K562 (cell line): ENCODE measurements around the gene KCNQ2. TPM values are rescaled to one million over a fixed set of nuclear protein-coding genes. Genes with fewer than 3 reads are reported as not detected.
A peak's percentile ranks its signal among the peaks of the same experiment; 100 is the strongest.

Experiments used
- ATAC-seq: fragments of 200-7000 bp; cut with Tn5 transposase; 3 replicates; pipeline ENCODE4 v1.9.1; 2020; ENCODE audit warnings: moderate library complexity
- BruUV-seq: library from RNA; stranded (reverse); fragments of 400-500 nt; replicated peaks from 2 replicates; lab custom pipeline; 2021; lab: Mats Ljungman, UMichigan
- CTCF ChIA-PET: fragments of 300-600 bp; formaldehyde crosslinking; extraction: SDS; loops from one replicate; lab custom pipeline; 2021; ENCODE audit warnings: low intra/inter-chr PET ratio; lab: Yijun Ruan, JAX
- POLR2A ChIA-PET: fragments of 300-600, 350-650 bp; sonication (Branson Sonifier 250); formaldehyde crosslinking; extraction: SDS; loops from one replicate; lab custom pipeline; 2021; ENCODE audit warnings: antibody characterized with exemption, inconsistent platforms; lab: Yijun Ruan, JAX
- DNase-seq, 4 experiments: peaks; one replicate each; pipeline versions ENCODE4 v3.0.0 to v3.0.0-alpha.2; 2011 to 2018; ENCODE audit warnings: low spot score in 3 of 4, mixed read lengths in 3 of 4; ENCODE audit errors: extremely low read depth in 1 of 4
- FAIRE-seq: peaks from 2 replicates; lab custom pipeline; 2011; peaks lifted over from hg19 to GRCh38; lab: Jason Lieb, UNC
- H2AFZ ChIP-seq: 2 replicates; pipeline ENCODE4 v1.6.0; 2011; ENCODE audit warnings: low read depth, low read length, control low read depth, inconsistent platforms
- H3K27ac ChIP-seq: fragments of 200-600 bp; 3 replicates; pipeline ENCODE4 v1.8.0; 2011; ENCODE audit warnings: low read depth, mild to moderate bottlenecking, control low read depth, inconsistent platforms, low read length, moderate library complexity, mixed read lengths; ENCODE audit errors: extremely low read depth
- H3K27me3 ChIP-seq, 2 experiments: fragments of 300-600 bp in 1 of 2; 2 replicates in 1 of 2; 3 replicates in 1 of 2; pipeline versions ENCODE4 v1.6.0 to v1.8.0; 2011; ENCODE audit warnings: inconsistent platforms in 2 of 2, low read length in 2 of 2, mild to moderate bottlenecking in 1 of 2, mixed read lengths in 1 of 2, moderate library complexity in 1 of 2; ENCODE audit not compliant: control insufficient read depth in 2 of 2, insufficient read depth in 2 of 2
- H3K36me3 ChIP-seq: fragments of 300-600 bp; 3 replicates; pipeline ENCODE4 v1.8.0; 2011; ENCODE audit warnings: mild to moderate bottlenecking, low read length, inconsistent platforms; ENCODE audit not compliant: control insufficient read depth, insufficient read depth
- H3K4me1 ChIP-seq, 2 experiments: fragments of 200-600 bp in 1 of 2; replicated peaks in 1 of 2; 2 replicates in 1 of 2; 3 replicates in 1 of 2; pipeline versions ENCODE4 v1.5.1 to v1.8.0; 2011; ENCODE audit warnings: inconsistent platforms in 2 of 2, low read length in 2 of 2, mild to moderate bottlenecking in 1 of 2, mixed read lengths in 1 of 2, moderate library complexity in 1 of 2; ENCODE audit not compliant: control insufficient read depth in 2 of 2, insufficient read depth in 2 of 2
- H3K4me2 ChIP-seq: 2 replicates; pipeline ENCODE4 v1.6.1; 2011; ENCODE audit warnings: low read length, control low read depth, inconsistent platforms, mixed read lengths; ENCODE audit not compliant: insufficient read depth
- H3K4me3 ChIP-seq: fragments of 200-600 bp; sonication (generic), shearing (Covaris generic); 2 replicates; pipeline ENCODE4 v1.5.1; 2016; ENCODE audit warnings: control low read depth, inconsistent platforms
- H3K79me2 ChIP-seq: fragments of 200-600 bp; 3 replicates; pipeline ENCODE4 v1.8.0; 2011; ENCODE audit warnings: low read length, inconsistent platforms; ENCODE audit not compliant: control insufficient read depth, insufficient read depth
- H3K9ac ChIP-seq, 2 experiments: 2 replicates each; pipeline versions ENCODE4 v1.6.0 to v1.6.1; 2011; ENCODE audit warnings: low read depth in 2 of 2, low read length in 2 of 2, control low read depth in 1 of 2, inconsistent platforms in 1 of 2, mild to moderate bottlenecking in 1 of 2, mixed read lengths in 1 of 2; ENCODE audit not compliant: insufficient read depth in 1 of 2
- H3K9me1 ChIP-seq: one replicate; pipeline ENCODE4 v1.6.0; 2011; ENCODE audit warnings: inconsistent platforms, mild to moderate bottlenecking, low read length, moderate library complexity; ENCODE audit not compliant: control insufficient read depth, insufficient read depth
- H3K9me3 ChIP-seq: replicated peaks from 2 replicates; pipeline ENCODE4 v1.5.1; 2011; ENCODE audit warnings: low read depth, low read length, inconsistent platforms; ENCODE audit not compliant: control insufficient read depth, insufficient read depth
- H4K20me1 ChIP-seq: replicated peaks from 2 replicates; pipeline ENCODE4 v1.6.1; 2011; ENCODE audit warnings: low read length, inconsistent platforms, mixed read lengths; ENCODE audit not compliant: control insufficient read depth, insufficient read depth
- CREM ChIP-seq: IDR thresholded peaks from 2 replicates; pipeline ENCODE4 v1.6.1; 2014; ENCODE audit warnings: antibody characterized with exemption, low read depth
- ETS2 ChIP-seq: IDR thresholded peaks from 2 replicates; pipeline ENCODE4 v1.6.1; 2016; ENCODE audit warnings: borderline replicate concordance, missing genetic modification characterization, mild to moderate bottlenecking, moderate library complexity, missing compliant biosample characterization; ENCODE audit not compliant: poor library complexity, severe bottlenecking
- ID3 ChIP-seq, 2 experiments: fragments of 250-450 bp in 1 of 2; fragments of 450-650 bp in 1 of 2; sonication (Bioruptor Pico) in 1 of 2; IDR thresholded peaks; 2 replicates each; pipeline versions ENCODE4 v1.6.1 to v1.8.0; 2016 to 2021; ENCODE audit warnings: mild to moderate bottlenecking in 2 of 2, moderate library complexity in 2 of 2, missing compliant biosample characterization in 1 of 2, missing genetic modification characterization in 1 of 2
- PML ChIP-seq: IDR thresholded peaks from 2 replicates; pipeline ENCODE4 v1.6.1; 2012; ENCODE audit warnings: low read length, inconsistent platforms
- RFX1 ChIP-seq: fragments of 450-650 bp; IDR thresholded peaks from 2 replicates; pipeline ENCODE4 v1.6.1; 2016; ENCODE audit warnings: mild to moderate bottlenecking, moderate library complexity
- RNF2 ChIP-seq: sonication (generic); IDR thresholded peaks from 2 replicates; pipeline ENCODE4 v1.6.1; 2016
- SMARCB1 ChIP-seq: IDR thresholded peaks from 2 replicates; pipeline ENCODE4 v1.6.1; 2011; ENCODE audit warnings: improper control_type of control experiment, low read depth; ENCODE audit not compliant: insufficient read length
- SRSF7 ChIP-seq: fragments of 200-400 bp; formaldehyde crosslinking; optimal IDR thresholded peaks from 2 replicates; pipeline ENCODE3; 2017; ENCODE audit warnings: mild to moderate bottlenecking, low read depth, low read length
- TOE1 ChIP-seq, 2 experiments: fragments of 450-650 bp in 1 of 2; sonication (generic) in 1 of 2; formaldehyde crosslinking in 1 of 2; IDR thresholded peaks; 2 replicates each; pipeline versions ENCODE4 v1.7.1 to v1.8.0; 2016 to 2022; ENCODE audit warnings: borderline replicate concordance in 2 of 2, mild to moderate bottlenecking in 2 of 2, antibody characterized with exemption in 1 of 2, inconsistent platforms in 1 of 2, low read depth in 1 of 2, missing genetic modification reagents in 1 of 2, moderate library complexity in 1 of 2
- ZBTB33 ChIP-seq: sonication (generic); formaldehyde crosslinking; IDR thresholded peaks from 2 replicates; pipeline ENCODE4 v1.8.1; 2023; ENCODE audit warnings: mild to moderate bottlenecking, missing genetic modification reagents
- ZNF263 ChIP-seq: sonication (generic); formaldehyde crosslinking; IDR thresholded peaks from 2 replicates; pipeline ENCODE4 v1.8.0; 2022; ENCODE audit warnings: mild to moderate bottlenecking, missing genetic modification reagents, borderline replicate concordance
- WGBS: fragments of 100-300 bp; shearing (Covaris generic); methylation state at CpG from one replicate; pipeline ENCODE4 v1.1.6; 2016; ENCODE audit warnings: low coverage, mixed read lengths; ENCODE audit not compliant: insufficient coverage; ENCODE audit errors: missing lambda C conversion rate; 5-methylcytosine and 5-hydroxymethylcytosine counted together
- in situ Hi-C: fragments of 300-500 bp; cut with MboI; formaldehyde crosslinking; loops from 4 replicates; pipeline ENCODE4 v1.15.0; 2018; ENCODE audit warnings: inconsistent platforms, mixed read lengths
- intact Hi-C: fragments of 100-400 bp; cut with micrococcal nuclease; formaldehyde crosslinking; loops from 2 replicates; pipeline ENCODE4 v1.14.2; 2022
- polyA plus RNA-seq, 8 experiments: library from polyadenylated mRNA; depleted of rRNA in 4 of 8; stranded (reverse) in 5 of 8; unstranded in 3 of 8; fragments of >200 nt; fragmentation: Nextera tagmentation in 2 of 8; fragmentation: Illumina TruSeq in 1 of 8; extraction: Ambion mirVana in 2 of 8; extraction: Trizol in 1 of 8; gene quantifications; 2 replicates each; pipeline versions ENCODE4 v1.2.1 to v1.2.3, GENCODE V29; 2011 to 2014; ENCODE audit warnings: inconsistent platforms in 1 of 8, missing spikeins in 1 of 8
- total RNA-seq, 7 experiments: library from RNA; depleted of rRNA in 6 of 7; stranded (reverse); fragments of >200 nt in 6 of 7; fragmentation: Illumina TruSeq in 2 of 7; extraction: Trizol in 2 of 7; gene quantifications; 2 replicates each; pipeline versions ENCODE4 v1.2.1 to v1.2.3, GENCODE V29; 2011 to 2021; ENCODE audit warnings: low replicate concordance in 1 of 7

KCNQ2 gene
- total and polyA plus RNA-seq, 9 of the 15 experiments (the other 6 are each of a cell fraction or from before 2014, with no cell fraction given): 0.13 to 0.16 TPM; not detected in 7

GRCh38 chr20:63454731-63455567, 17.5 kb downstream of the KCNQ2 start:
- Histone ChIP-seq H3K79me2 (no peaks in the 10 kb centered on the region), H3K4me3 (no peak overlapping the region), H3K4me1 (peaks cover 0 to 63% of the 10 kb centered on the region in 2 experiments; a peak in 2 of 5 replicates), H2AFZ (no peak overlapping the region), H3K4me2 (no peak overlapping the region), H4K20me1 (peaks cover 18% of the 10 kb centered on the region), H3K9me3 (no peaks in the 10 kb centered on the region), H3K9me1 (no peaks in the 10 kb centered on the region), H3K27ac (no peak overlapping the region), H3K27me3 (peaks cover 27 to 73% of the 10 kb centered on the region in 2 experiments; a peak in 4 of 5 replicates), H3K9ac (no peak overlapping the region), H3K36me3 (no peaks in the 10 kb centered on the region)
- ChIA-PET CTCF (no interaction called here), POLR2A (interaction anchor here (0.6 kb wide), 1 partner anchor 404 kb away, joined by 3 read pairs; no protein-coding TSS in a partner anchor)
- DNase-seq (no peak), ATAC-seq (no peak), FAIRE-seq (no peak)
- no peak for TF ChIP-seq PML
- peak; percentile 21; the same call in 1 of the 2 replicates for TF ChIP-seq RFX1
- TF ChIP-seq TOE1 (IDR thresholded peaks at IDR 0.05; ENCODE audit: borderline replicate concordance): no peak
- TF ChIP-seq TOE1 (CRISPR knock-in tag; IDR thresholded peaks at IDR 0.05; ENCODE audit: borderline replicate concordance, low read depth): no peak
- TF ChIP-seq SMARCB1: no peak
- no peak for TF ChIP-seq CREM
- TF ChIP-seq ID3 (CRISPR knock-in tag; IDR thresholded peaks at IDR 0.05): no peak
- TF ChIP-seq ID3 (tag; IDR thresholded peaks at IDR 0.05): no peak
- TF ChIP-seq RNF2: no peak
- peak; percentile 92 for TF ChIP-seq ZNF263 (CRISPR knock-in tag)
- no peak for TF ChIP-seq ETS2 (tag)
- TF ChIP-seq SRSF7: no peak
- TF ChIP-seq ZBTB33: no peak
- in situ Hi-C loops (no loop called here), intact Hi-C loops (no loop called here)
- 4% methylated on average over 29 of the region's 35 CpGs for WGBS
- BruUV-seq: no TSS peak
